Adrenal gland (tissue), 12 donors: Measurements from ENCODE around the gene ID2. TPM values are rescaled to one million over a fixed set of nuclear protein-coding genes. Genes with fewer than 3 reads are reported as not detected.

Source experiments
- DNase-seq, 7 donors: peaks; one replicate each; pipeline ENCODE4 v3.0.0-alpha.2; 2019 to 2020
- H3K27ac ChIP-seq, 5 donors: fragments of 200-600 bp; sonication (generic) in 4 of 5; 1 replicate in 3 of 5; 2 replicates in 2 of 5; pipeline versions ENCODE4 v1.5.1 to v1.8.0; 2016 to 2020; ENCODE audit warnings: mild to moderate bottlenecking in 1 of 5
- H3K27me3 ChIP-seq: fragments of 200-600 bp; 2 replicates; pipeline ENCODE4 v1.8.0; 2021
- H3K36me3 ChIP-seq, 2 donors: fragments of 200-600 bp; replicated peaks in 1 of 2; 1 replicate in 1 of 2; 2 replicates in 1 of 2; pipeline versions ENCODE4 v1.5.1 to v1.8.0; 2018 to 2022
- H3K4me1 ChIP-seq, 2 donors: fragments of 200-600 bp; replicated peaks in 1 of 2; 1 replicate in 1 of 2; 2 replicates in 1 of 2; pipeline versions ENCODE4 v1.5.1 to v1.8.0; 2018 to 2021
- H3K4me3 ChIP-seq, 4 donors: fragments of 200-600 bp; sonication (generic) in 3 of 4; one replicate each; pipeline ENCODE4 v1.5.1; 2016 to 2018
- H3K9me3 ChIP-seq, 3 donors: fragments of 200-600 bp; sonication (generic) in 1 of 3; replicated peaks in 1 of 3; 1 replicate in 2 of 3; 2 replicates in 1 of 3; pipeline versions ENCODE4 v1.5.1 to v1.8.0; 2016 to 2021
- CTCF ChIP-seq, 6 experiments: fragments of 450-650 bp in 4 of 6; fragments of 200-600 bp in 2 of 6; sonication (generic) in 1 of 6; IDR thresholded peaks; 1 replicate in 5 of 6; 2 replicates in 1 of 6; pipeline versions ENCODE4 v1.5.1 to v1.8.0; 2016 to 2021; ENCODE audit warnings: antibody characterized with exemption in 6 of 6, mild to moderate bottlenecking in 2 of 6, moderate library complexity in 1 of 6
- POLR2A ChIP-seq, 2 donors: fragments of 450-650 bp; IDR thresholded peaks; one replicate each; pipeline ENCODE4 v1.6.1; 2017; ENCODE audit warnings: antibody characterized with exemption in 2 of 2, mild to moderate bottlenecking in 2 of 2, moderate library complexity in 1 of 2
- WGBS, 4 donors: extraction: QIAGEN DNeasy Blood & Tissue Kit in 2 of 4; methylation state at CpG; one replicate each; pipeline versions ENCODE4 v1.1.5 to v1.1.7; 2013 to 2017; 5-methylcytosine and 5-hydroxymethylcytosine counted together
- intact Hi-C, 2 donors: fragments of 100-400 bp; cut with DNase I; formaldehyde crosslinking; loops; one replicate each; pipeline versions ENCODE4 v1.14.1 to v1.15.0; 2022 to 2023
- polyA plus RNA-seq, 3 donors: library from polyadenylated mRNA; stranded (reverse); fragments of 200-250 nt in 2 of 3; fragments of 350-450 nt in 1 of 3; fragmentation: Illumina TruSeq in 1 of 3; extraction: RNeasy Lipid Tissue Mini Kit (QIAGEN cat#74804) in 1 of 3; gene quantifications; one replicate each; pipeline ENCODE4 v1.2.3, GENCODE V29; 2013 to 2014
- total RNA-seq, 9 donors: library from RNA; depleted of rRNA in 4 of 9; stranded (reverse); fragments of >200 nt in 4 of 9; fragments of 120-200 nt in 1 of 9; fragmentation: NEBNext Ultra II Directional in 1 of 9; extraction: Animal tissue kit (Norgen Biotek cat#: 25700) in 1 of 9; gene quantifications; one replicate each; pipeline versions ENCODE4 v1.1.0 to v1.2.4, GENCODE V29; 2013 to 2023
- donor health status: healthy with polysubstance abuse.
- donor health status: Bipolar disorder and iron deficiency.
- donor health status: DM: yes; HTN: yes; CAD: no.
- donor health status: DM: no; HTN: no; CAD: no.
- donor health status: DM: no; HTN: no; CAD: no.
- donor health status: DM: yes; HTN: yes; CAD: no.

The ID2 gene
- total and polyA plus RNA-seq, 12 donors = 80.7 to 468 (median 132) TPM

- intact Hi-C loops = no loop called here
- WGBS, 4 donors = 85 to 91% (median 88%) methylated on average over 12 of the region's 12 CpGs
- Histone ChIP-seq H3K27me3 (no peaks in the 10 kb centered on the region), H3K9me3 (no peaks in the 10 kb centered on the region), H3K36me3 (no peaks in the 10 kb centered on the region), H3K4me3 (no peak overlapping the region), H3K4me1 (no peaks in the 10 kb centered on the region), H3K27ac (no peak overlapping the region)
- no peak for DNase-seq
- TF ChIP-seq POLR2A (IDR thresholded peaks at IDR 0.05) (no peak), CTCF (IDR thresholded peaks at IDR 0.05) (no peak)
Measured at GRCh38 chr2:8638327-8638726, 43.5 kb upstream of the ID2 start.

GRCh38 chr2:8639122-8639635, 42.7 kb upstream of the ID2 start:
- DNase-seq = no peak
- TF ChIP-seq CTCF (IDR thresholded peaks at IDR 0.05) (no peak), POLR2A (IDR thresholded peaks at IDR 0.05) (no peak)
- H3K27ac ChIP-seq = no peak overlapping the region
- no peaks in the 10 kb centered on the region for H3K9me3 ChIP-seq
- H3K4me3 ChIP-seq = no peak overlapping the region
- intact Hi-C loops = no loop called here
- no peaks in the 10 kb centered on the region for H3K27me3 ChIP-seq
- 95 to 97% (median 97%) methylated on average over 4 to 5 of the region's 5 CpGs; no CpG with 5 or more reads in 1 of the 4 donors for WGBS, 4 donors
- H3K36me3 ChIP-seq = no peaks in the 10 kb centered on the region
- H3K4me1 ChIP-seq = no peaks in the 10 kb centered on the region

- H3K4me1 ChIP-seq = no peaks in the 10 kb centered on the region
- H3K27ac ChIP-seq = no peak overlapping the region
- H3K27me3 ChIP-seq = no peaks in the 10 kb centered on the region
- no peak for DNase-seq
- no peaks in the 10 kb centered on the region for H3K36me3 ChIP-seq
- no peaks in the 10 kb centered on the region for H3K9me3 ChIP-seq
- no peak for TF ChIP-seq CTCF (IDR thresholded peaks at IDR 0.05)
- no peak for TF ChIP-seq POLR2A (IDR thresholded peaks at IDR 0.05)
- no peak overlapping the region for H3K4me3 ChIP-seq
- intact Hi-C loops = no loop called here
- 91 to 98% (median 96%) methylated on average over 8 of the region's 8 CpGs for WGBS, 4 donors
Measured at GRCh38 chr2:8640498-8640897, 41.4 kb upstream of the ID2 start.

GRCh38 chr2:8641301-8641965, 40.4 kb upstream of the ID2 start:
- no peak overlapping the region for H3K4me3 ChIP-seq
- no peak overlapping the region for H3K27ac ChIP-seq
- intact Hi-C loops = no loop called here
- no peaks in the 10 kb centered on the region for H3K4me1 ChIP-seq
- H3K27me3 ChIP-seq = no peaks in the 10 kb centered on the region
- WGBS, 4 donors = 90 to 96% (median 95%) methylated on average over 16 of the region's 16 CpGs
- no peaks in the 10 kb centered on the region for H3K9me3 ChIP-seq
- TF ChIP-seq POLR2A (IDR thresholded peaks at IDR 0.05) = no peak
- no peak for TF ChIP-seq CTCF (IDR thresholded peaks at IDR 0.05)
- DNase-seq = no peak
- H3K36me3 ChIP-seq = no peaks in the 10 kb centered on the region
